Measurements from ENCODE around the gene SLC5A5. TPM values are rescaled to one million over a fixed set of nuclear protein-coding genes. Genes with fewer than 3 reads are reported as not detected.
"Not testable (repeated sequence)": the region's sequence is repeated elsewhere in the genome, so short reads cannot be mapped to it uniquely, and the experiment has no call there.

SLC5A5 gene
- polyA plus RNA-seq, 3 donors: 0.05 to 0.07 (median 0.06) TPM

- DNase-seq (ENCODE audit: extremely low read depth in 1 of 11, low read depth in 9 of 11, low spot score in 4 of 11): no peak
Measured at GRCh38 chr19:17866312-17866963, 5.3 kb upstream of the SLC5A5 start.

- DNase-seq (ENCODE audit: extremely low read depth in 1 of 11, low read depth in 9 of 11, low spot score in 4 of 11): no peak
Measured at GRCh38 chr19:17866964-17867486, 4.7 kb upstream of the SLC5A5 start.

- DNase-seq (ENCODE audit: extremely low read depth in 1 of 11, low read depth in 9 of 11, low spot score in 4 of 11): no peak
Measured at GRCh38 chr19:17868669-17869068, 3.1 kb upstream of the SLC5A5 start.

GRCh38 chr19:17869114-17869608 lies 2.6 kb upstream of the SLC5A5 start:
- DNase-seq (ENCODE audit: extremely low read depth in 1 of 11, low read depth in 9 of 11, low spot score in 4 of 11): no peak

GRCh38 chr19:17871032-17871877 lies 490 bp upstream of the SLC5A5 start:
- DNase-seq (ENCODE audit: extremely low read depth in 1 of 11, low read depth in 9 of 11, low spot score in 4 of 11): no peak

GRCh38 chr19:17872251-17873001 lies 681 bp downstream of the SLC5A5 start:
- no peak for DNase-seq (ENCODE audit: extremely low read depth in 1 of 11, low read depth in 9 of 11, low spot score in 4 of 11)

- DNase-seq (ENCODE audit: extremely low read depth in 1 of 11, low read depth in 9 of 11, low spot score in 4 of 11): no peak
Measured at GRCh38 chr19:17873786-17874757, 2.3 kb downstream of the SLC5A5 start.

- DNase-seq (ENCODE audit: extremely low read depth in 1 of 11, low read depth in 9 of 11, low spot score in 4 of 11): no peak
Measured at GRCh38 chr19:17874758-17875135, 3.0 kb downstream of the SLC5A5 start.

- no peak for DNase-seq (ENCODE audit: extremely low read depth in 1 of 11, low read depth in 9 of 11, low spot score in 4 of 11)
Measured at GRCh38 chr19:17877696-17878095, 6.0 kb downstream of the SLC5A5 start.

- DNase-seq (ENCODE audit: extremely low read depth in 1 of 11, low read depth in 9 of 11, low spot score in 4 of 11): no peak
Measured at GRCh38 chr19:17879466-17879865, 7.7 kb downstream of the SLC5A5 start.

- DNase-seq (ENCODE audit: extremely low read depth in 1 of 11, low read depth in 9 of 11, low spot score in 4 of 11): no peak
Measured at GRCh38 chr19:17881701-17882100, 10.0 kb downstream of the SLC5A5 start.

GRCh38 chr19:17883627-17884410 lies 12.1 kb downstream of the SLC5A5 start:
- DNase-seq (ENCODE audit: extremely low read depth in 1 of 11, low read depth in 9 of 11, low spot score in 4 of 11): no peak

GRCh38 chr19:17886515-17886914 lies 14.8 kb downstream of the SLC5A5 start:
- no peak for DNase-seq (ENCODE audit: extremely low read depth in 1 of 11, low read depth in 9 of 11, low spot score in 4 of 11)

GRCh38 chr19:17887221-17887620 lies 15.5 kb downstream of the SLC5A5 start:
- not testable (repeated sequence) for DNase-seq (ENCODE audit: extremely low read depth in 1 of 11, low read depth in 9 of 11, low spot score in 4 of 11)

GRCh38 chr19:17888260-17888659 lies 16.5 kb downstream of the SLC5A5 start:
- no peak for DNase-seq (ENCODE audit: extremely low read depth in 1 of 11, low read depth in 9 of 11, low spot score in 4 of 11)

- DNase-seq (ENCODE audit: extremely low read depth in 1 of 11, low read depth in 9 of 11, low spot score in 4 of 11): peak; percentile 23 to 69 (median 51)
Measured at GRCh38 chr19:17889609-17890214, 18.0 kb downstream of the SLC5A5 start.

- no peak for DNase-seq (ENCODE audit: extremely low read depth in 1 of 11, low read depth in 9 of 11, low spot score in 4 of 11)
Measured at GRCh38 chr19:17893766-17894165, 22.0 kb downstream of the SLC5A5 start.
